ENCODE results near the gene PCDHGA1. TPM values are rescaled to one million over a fixed set of nuclear protein-coding genes. Genes with fewer than 3 reads are reported as not detected.

PCDHGA1 gene
- total RNA-seq, 2 experiments from 2014 or later, result 0.04 to 0.06 TPM

GRCh38 chr5:141501761-141502160 lies 171.4 kb downstream of the PCDHGA1 start:
- ChIA-PET POLR2A (no interaction called here), CTCF (no interaction called here)

GRCh38 chr5:141503681-141504080 lies 173.4 kb downstream of the PCDHGA1 start:
- CTCF ChIA-PET, result no interaction called here

GRCh38 chr5:141504216-141504615 lies 173.9 kb downstream of the PCDHGA1 start:
- CTCF ChIA-PET, result interaction anchor here (1.5 kb wide), 1 partner anchor 10 kb away, joined by 3 read pairs; no protein-coding TSS in a partner anchor
- POLR2A ChIA-PET, result no interaction called here

More at GRCh38 chr5:141503681-141504080, 173.4 kb downstream of the PCDHGA1 start:
- POLR2A ChIA-PET, result no interaction called here

- CTCF ChIA-PET, result interaction anchor here (0.7 kb wide), 1 partner anchor 13 kb away, joined by 5 read pairs; no protein-coding TSS in a partner anchor
- POLR2A ChIA-PET, result no interaction called here
These were observed 176.3 kb downstream of the PCDHGA1 start for GRCh38 chr5:141506381-141507155.

DNA sequence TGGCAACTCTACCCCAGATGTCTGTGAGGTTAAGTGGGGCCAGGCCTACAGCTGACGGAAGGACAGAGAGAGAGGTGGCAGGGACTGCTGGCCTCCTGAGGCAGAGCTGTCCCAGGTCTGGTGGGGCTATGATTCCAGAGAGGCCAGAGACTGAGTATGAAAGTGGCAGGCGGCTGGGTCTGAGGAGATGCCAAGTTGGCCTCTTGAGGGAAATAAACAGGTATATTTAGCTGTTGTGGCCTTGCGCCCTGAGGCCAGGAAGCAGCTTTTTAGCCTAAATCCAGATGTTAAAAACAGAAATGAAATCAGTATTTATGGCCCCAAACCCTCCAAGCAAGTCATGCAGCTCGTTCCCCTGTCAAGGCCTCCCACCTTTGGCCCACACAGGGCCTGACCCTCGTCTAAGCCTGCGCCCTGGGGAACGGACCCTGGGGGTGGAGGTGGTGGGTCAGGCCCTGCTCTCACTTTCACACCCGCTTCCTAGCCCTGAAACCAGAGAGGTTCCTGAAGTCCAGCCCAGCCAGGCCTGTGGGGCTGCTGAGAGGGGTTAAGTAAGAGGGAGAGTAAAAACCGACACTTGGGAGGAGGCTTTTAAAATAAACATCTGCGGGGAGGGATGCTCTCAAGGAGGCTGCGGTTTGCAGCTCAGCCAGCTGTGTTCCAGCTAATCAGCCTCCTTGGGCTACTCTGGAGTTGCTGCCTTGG lies 177.2 kb downstream of the PCDHGA1 start:
- ChIA-PET POLR2A (no interaction called here), CTCF (interaction anchor here (1.3 to 1.8 kb wide), 2 partner anchors 17 to 56 kb away, joined by 4 to 5 read pairs; no protein-coding TSS in a partner anchor)

- ChIA-PET CTCF (interaction anchor here (1.3 to 1.8 kb wide), 2 partner anchors 16 to 56 kb away, joined by 4 to 5 read pairs; no protein-coding TSS in a partner anchor), POLR2A (no interaction called here)
These were observed 178.1 kb downstream of the PCDHGA1 start for GRCh38 chr5:141508440-141508797.

GRCh38 chr5:141508798-141509611 lies 178.7 kb downstream of the PCDHGA1 start:
- POLR2A ChIA-PET, result interaction anchor here (0.8 kb wide), 1 partner anchor 32 kb away, joined by 3 read pairs; no protein-coding TSS in a partner anchor

GRCh38 chr5:141510160-141510559 lies 179.8 kb downstream of the PCDHGA1 start:
- POLR2A ChIA-PET, result interaction anchor here (0.7 kb wide), 1 partner anchor 136 kb away, joined by 4 read pairs; no protein-coding TSS in a partner anchor

More at GRCh38 chr5:141508798-141509611, 178.7 kb downstream of the PCDHGA1 start:
- CTCF ChIA-PET, result interaction anchor here (1.5 to 1.8 kb wide), 2 partner anchors 55 to 97 kb away, joined by 3 to 5 read pairs; no protein-coding TSS in a partner anchor

DNA sequence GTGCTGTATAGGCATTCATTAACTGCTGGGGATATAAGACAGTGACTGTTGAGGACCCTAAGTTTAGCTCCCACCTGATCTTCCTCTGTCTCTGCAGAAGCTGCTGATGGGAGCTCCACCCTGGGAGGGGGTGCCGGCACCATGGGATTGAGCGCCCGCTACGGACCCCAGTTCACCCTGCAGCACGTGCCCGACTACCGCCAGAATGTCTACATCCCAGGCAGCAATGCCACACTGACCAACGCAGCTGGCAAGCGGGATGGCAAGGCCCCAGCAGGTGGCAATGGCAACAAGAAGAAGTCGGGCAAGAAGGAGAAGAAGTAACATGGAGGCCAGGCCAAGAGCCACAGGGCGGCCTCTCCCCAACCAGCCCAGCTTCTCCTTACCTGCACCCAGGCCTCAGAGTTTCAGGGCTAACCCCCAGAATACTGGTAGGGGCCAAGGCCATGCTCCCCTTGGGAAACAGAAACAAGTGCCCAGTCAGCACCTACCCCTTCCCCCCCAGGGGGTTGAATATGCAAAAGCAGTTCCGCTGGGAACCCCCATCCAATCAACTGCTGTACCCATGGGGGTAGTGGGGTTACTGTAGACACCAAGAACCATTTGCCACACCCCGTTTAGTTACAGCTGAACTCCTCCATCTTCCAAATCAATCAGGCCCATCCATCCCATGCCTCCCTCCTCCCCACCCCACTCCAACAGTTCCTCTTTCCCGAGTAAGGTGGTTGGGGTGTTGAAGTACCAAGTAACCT lies 180.7 kb downstream of the PCDHGA1 start:
- CTCF ChIA-PET, result interaction anchor here (0.9 to 1.5 kb wide), 4 partner anchors 13 to 191 kb away, joined by 3 to 4 read pairs (median 3); partner anchors contain the start of gene TAF7
- POLR2A ChIA-PET, result no interaction called here

More at GRCh38 chr5:141510160-141510559, 179.8 kb downstream of the PCDHGA1 start:
- CTCF ChIA-PET, result interaction anchor here (0.7 to 1.5 kb wide), 4 partner anchors 54 to 288 kb away, joined by 3 read pairs; no protein-coding TSS in a partner anchor

GRCh38 chr5:141511771-141512325 lies 181.5 kb downstream of the PCDHGA1 start:
- CTCF ChIA-PET, result interaction anchor here (0.5 to 2.4 kb wide), 7 partner anchors 12 to 192 kb away, joined by 3 to 9 read pairs (median 4); partner anchors contain the start of genes PCDHGA10 and TAF7
- POLR2A ChIA-PET, result no interaction called here

- CTCF ChIA-PET, result interaction anchor here (0.5 to 2.4 kb wide), 17 partner anchors 9 to 192 kb away, joined by 3 to 9 read pairs (median 4); partner anchors contain the start of genes PCDHGA1, PCDHGA10, PCDHGA12 and PCDHGA2
- POLR2A ChIA-PET, result interaction anchor here (0.6 to 1.0 kb wide), 2 partner anchors 28 to 52 kb away, joined by 3 to 4 read pairs; partner anchors contain the start of gene PCDHGC4
These were observed 182.1 kb downstream of the PCDHGA1 start for GRCh38 chr5:141512390-141512910.

DNA sequence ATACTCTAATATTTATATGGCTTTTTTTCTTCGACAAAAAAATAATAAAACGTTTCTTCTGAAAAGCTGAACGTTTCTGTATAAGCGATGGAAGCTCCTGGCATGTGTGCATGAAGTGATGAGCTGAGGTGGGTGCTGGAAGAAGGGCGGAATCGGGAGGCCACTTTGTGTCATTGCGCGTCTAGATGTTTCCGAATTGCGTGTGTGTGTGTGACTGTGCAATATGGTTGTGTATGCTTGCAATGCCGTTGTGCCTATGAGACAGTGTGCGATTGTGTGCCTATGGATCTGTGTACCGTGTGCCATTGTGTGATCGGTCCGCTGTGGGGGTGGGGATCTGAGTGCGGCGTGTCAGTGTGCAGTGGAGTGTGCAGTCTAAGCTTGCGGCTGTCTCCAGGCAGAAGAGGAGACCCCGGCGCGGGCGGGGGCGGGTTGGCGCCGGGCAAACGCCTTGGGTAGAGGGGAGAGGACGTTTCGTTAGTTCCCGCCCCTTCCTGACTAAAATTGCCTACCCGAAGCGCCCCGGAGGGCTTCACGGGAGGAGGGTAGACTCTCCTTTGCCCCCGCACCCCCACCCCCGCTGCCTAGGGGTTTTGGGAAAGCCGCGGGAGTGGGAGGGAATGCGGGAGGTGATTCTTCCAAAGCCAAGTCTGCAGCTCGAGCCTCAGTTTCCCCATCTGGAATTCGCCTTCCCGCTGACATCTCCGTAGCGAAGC lies 182.8 kb downstream of the PCDHGA1 start:
- ChIA-PET POLR2A (interaction anchor here (0.6 to 1.0 kb wide), 3 partner anchors 28 to 161 kb away, joined by 3 to 4 read pairs (median 3); partner anchors contain the start of gene PCDHGC4), CTCF (interaction anchor here (0.6 to 2.4 kb wide), 16 partner anchors 8 to 184 kb away, joined by 3 to 9 read pairs (median 4); partner anchors contain the start of genes PCDHGA1, PCDHGA10, PCDHGA12 and PCDHGA2)

DNA sequence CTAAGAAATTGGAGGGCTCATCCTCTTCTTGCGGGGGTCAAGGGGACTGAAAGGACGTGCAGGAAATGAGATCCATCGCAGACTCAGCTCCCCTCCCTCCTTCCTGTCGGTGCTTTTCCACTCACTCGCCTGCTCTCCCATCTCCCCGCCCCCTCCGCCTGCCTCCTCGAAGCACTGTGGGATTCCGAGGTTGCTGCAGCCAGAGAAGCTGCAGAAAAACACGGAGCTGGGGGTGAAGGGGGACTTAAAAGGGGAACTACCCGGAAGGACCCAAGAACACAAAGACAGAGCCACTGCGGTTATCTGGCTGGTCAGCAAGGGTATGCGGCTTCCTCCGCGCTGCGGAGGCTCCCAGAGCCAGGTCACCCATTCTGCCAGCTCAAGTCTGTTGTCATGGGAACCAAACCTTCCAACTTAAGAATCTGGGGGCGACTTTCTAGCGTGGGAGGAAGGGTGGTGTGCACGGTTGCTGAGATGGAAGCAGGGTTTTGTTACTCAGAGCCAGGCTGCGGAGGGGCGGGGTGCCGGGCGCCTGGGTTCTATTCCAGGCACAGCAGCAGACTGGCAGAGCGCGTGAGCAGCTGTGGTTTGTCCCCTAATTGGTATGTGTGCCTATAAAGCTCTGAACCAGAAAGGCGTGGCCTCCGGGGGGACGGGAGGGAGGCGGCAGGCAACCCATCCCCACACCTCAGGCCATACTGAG lies 183.5 kb downstream of the PCDHGA1 start:
- CTCF ChIA-PET, result interaction anchor here (1.1 to 2.4 kb wide), 8 partner anchors 9 to 101 kb away, joined by 3 to 9 read pairs (median 4); partner anchors contain the start of genes PCDHGA10, PCDHGA12 and PCDHGB7

GRCh38 chr5:141514330-141515133 lies 184.2 kb downstream of the PCDHGA1 start:
- POLR2A ChIA-PET, result no interaction called here

More for the DNA sequence above, 183.5 kb downstream of the PCDHGA1 start:
- POLR2A ChIA-PET, result interaction anchor here (0.8 kb wide), 1 partner anchor 161 kb away, joined by 3 read pairs; no protein-coding TSS in a partner anchor

GRCh38 chr5:141515141-141515540 lies 184.8 kb downstream of the PCDHGA1 start:
- CTCF ChIA-PET, result interaction anchor here (1.0 to 1.1 kb wide), 2 partner anchors 9 to 99 kb away, joined by 3 read pairs; no protein-coding TSS in a partner anchor
- POLR2A ChIA-PET, result no interaction called here

More at GRCh38 chr5:141514330-141515133, 184.2 kb downstream of the PCDHGA1 start:
- CTCF ChIA-PET, result interaction anchor here (0.7 to 1.8 kb wide), 6 partner anchors 9 to 99 kb away, joined by 3 to 4 read pairs (median 3); partner anchors contain the start of genes PCDHGA12 and PCDHGB7
